WTC11 (cell line): Measurements from ENCODE around the gene MRPL27.

ENCODE experiments used
- CBFB ChIP-seq: sonication (generic); formaldehyde crosslinking; IDR thresholded peaks from 2 replicates; pipeline ENCODE4 v1.8.1; 2022; ENCODE audit warnings: mild to moderate bottlenecking, low read depth, missing genetic modification reagents
- FOXJ3 ChIP-seq: sonication (generic); formaldehyde crosslinking; IDR thresholded peaks from 2 replicates; pipeline ENCODE4 v1.9.0; 2021; ENCODE audit warnings: missing genetic modification reagents, mild to moderate bottlenecking, borderline replicate concordance
- JUN ChIP-seq: sonication (generic); formaldehyde crosslinking; IDR thresholded peaks from 2 replicates; pipeline ENCODE4 v1.8.0; 2023; ENCODE audit warnings: mild to moderate bottlenecking, missing genetic modification reagents
- MAX ChIP-seq: sonication (generic); formaldehyde crosslinking; IDR thresholded peaks from 2 replicates; pipeline ENCODE4 v1.8.0; 2022; ENCODE audit warnings: mild to moderate bottlenecking, missing genetic modification reagents
- NFYB ChIP-seq: sonication (generic); formaldehyde crosslinking; conservative IDR thresholded peaks from 2 replicates; pipeline ENCODE4 v1.8.0; 2022; ENCODE audit warnings: low read depth, missing genetic modification reagents
- NR2C2 ChIP-seq: sonication (generic); formaldehyde crosslinking; IDR thresholded peaks from 2 replicates; pipeline ENCODE4 v1.8.0; 2022; ENCODE audit warnings: mild to moderate bottlenecking, missing genetic modification reagents
- SP1 ChIP-seq: sonication (generic); formaldehyde crosslinking; conservative IDR thresholded peaks from 2 replicates; pipeline ENCODE4 v1.8.1; 2022; ENCODE audit warnings: missing genetic modification reagents
- TEAD4 ChIP-seq: sonication (generic); formaldehyde crosslinking; IDR thresholded peaks from 2 replicates; pipeline ENCODE4 v1.8.0; 2022; ENCODE audit warnings: mild to moderate bottlenecking, missing genetic modification reagents
- ZNF121 ChIP-seq: sonication (generic); formaldehyde crosslinking; IDR thresholded peaks from 2 replicates; pipeline ENCODE4 v1.8.0; 2023; ENCODE audit warnings: missing genetic modification reagents
- TF ChIP-seq, protein P1 (sequence below): sonication (generic); formaldehyde crosslinking; IDR thresholded peaks from 2 replicates; pipeline ENCODE4 v1.8.1; 2023; ENCODE audit warnings: mild to moderate bottlenecking, moderate library complexity, missing genetic modification reagents
- TF ChIP-seq, protein P2 (sequence below): sonication (generic); formaldehyde crosslinking; IDR thresholded peaks from 2 replicates; pipeline ENCODE4 v1.8.1; 2023; ENCODE audit warnings: mild to moderate bottlenecking, missing genetic modification reagents, moderate library complexity
- TF ChIP-seq, protein P3 (sequence below): fragments of 200-600 bp; IDR thresholded peaks from 2 replicates; pipeline ENCODE4 v1.8.0; 2022; ENCODE audit warnings: antibody characterized with exemption
- TF ChIP-seq, protein P4 (sequence below): sonication (generic); formaldehyde crosslinking; IDR thresholded peaks from 2 replicates; pipeline ENCODE4 v1.8.1; 2022; ENCODE audit warnings: low read depth, mild to moderate bottlenecking, moderate library complexity, missing genetic modification reagents, borderline replicate concordance

GRCh38 chr17:50325906-50326305, 47.1 kb downstream of the MRPL27 start:
- TF ChIP-seq CBFB (CRISPR knock-in tag) = no peak
- no peak for TF ChIP-seq JUN
- TF ChIP-seq, protein P1, sequence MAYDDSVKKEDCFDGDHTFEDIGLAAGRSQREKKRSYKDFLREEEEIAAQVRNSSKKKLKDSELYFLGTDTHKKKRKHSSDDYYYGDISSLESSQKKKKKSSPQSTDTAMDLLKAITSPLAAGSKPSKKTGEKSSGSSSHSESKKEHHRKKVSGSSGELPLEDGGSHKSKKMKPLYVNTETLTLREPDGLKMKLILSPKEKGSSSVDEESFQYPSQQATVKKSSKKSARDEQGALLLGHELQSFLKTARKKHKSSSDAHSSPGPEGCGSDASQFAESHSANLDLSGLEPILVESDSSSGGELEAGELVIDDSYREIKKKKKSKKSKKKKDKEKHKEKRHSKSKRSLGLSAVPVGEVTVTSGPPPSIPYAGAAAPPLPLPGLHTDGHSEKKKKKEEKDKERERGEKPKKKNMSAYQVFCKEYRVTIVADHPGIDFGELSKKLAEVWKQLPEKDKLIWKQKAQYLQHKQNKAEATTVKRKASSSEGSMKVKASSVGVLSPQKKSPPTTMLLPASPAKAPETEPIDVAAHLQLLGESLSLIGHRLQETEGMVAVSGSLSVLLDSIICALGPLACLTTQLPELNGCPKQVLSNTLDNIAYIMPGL (CRISPR knock-in tag) = no peak
- TF ChIP-seq NFYB (CRISPR knock-in tag) = no peak
- TF ChIP-seq, protein P2, sequence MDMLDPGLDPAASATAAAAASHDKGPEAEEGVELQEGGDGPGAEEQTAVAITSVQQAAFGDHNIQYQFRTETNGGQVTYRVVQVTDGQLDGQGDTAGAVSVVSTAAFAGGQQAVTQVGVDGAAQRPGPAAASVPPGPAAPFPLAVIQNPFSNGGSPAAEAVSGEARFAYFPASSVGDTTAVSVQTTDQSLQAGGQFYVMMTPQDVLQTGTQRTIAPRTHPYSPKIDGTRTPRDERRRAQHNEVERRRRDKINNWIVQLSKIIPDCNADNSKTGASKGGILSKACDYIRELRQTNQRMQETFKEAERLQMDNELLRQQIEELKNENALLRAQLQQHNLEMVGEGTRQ (CRISPR knock-in tag) = no peak
- no peak for TF ChIP-seq ZNF121 (CRISPR knock-in tag)
- no peak for TF ChIP-seq TEAD4 (CRISPR knock-in tag)
- TF ChIP-seq, protein P3, sequence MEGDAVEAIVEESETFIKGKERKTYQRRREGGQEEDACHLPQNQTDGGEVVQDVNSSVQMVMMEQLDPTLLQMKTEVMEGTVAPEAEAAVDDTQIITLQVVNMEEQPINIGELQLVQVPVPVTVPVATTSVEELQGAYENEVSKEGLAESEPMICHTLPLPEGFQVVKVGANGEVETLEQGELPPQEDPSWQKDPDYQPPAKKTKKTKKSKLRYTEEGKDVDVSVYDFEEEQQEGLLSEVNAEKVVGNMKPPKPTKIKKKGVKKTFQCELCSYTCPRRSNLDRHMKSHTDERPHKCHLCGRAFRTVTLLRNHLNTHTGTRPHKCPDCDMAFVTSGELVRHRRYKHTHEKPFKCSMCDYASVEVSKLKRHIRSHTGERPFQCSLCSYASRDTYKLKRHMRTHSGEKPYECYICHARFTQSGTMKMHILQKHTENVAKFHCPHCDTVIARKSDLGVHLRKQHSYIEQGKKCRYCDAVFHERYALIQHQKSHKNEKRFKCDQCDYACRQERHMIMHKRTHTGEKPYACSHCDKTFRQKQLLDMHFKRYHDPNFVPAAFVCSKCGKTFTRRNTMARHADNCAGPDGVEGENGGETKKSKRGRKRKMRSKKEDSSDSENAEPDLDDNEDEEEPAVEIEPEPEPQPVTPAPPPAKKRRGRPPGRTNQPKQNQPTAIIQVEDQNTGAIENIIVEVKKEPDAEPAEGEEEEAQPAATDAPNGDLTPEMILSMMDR = no peak
- TF ChIP-seq MAX (CRISPR knock-in tag) = no peak
- no peak for TF ChIP-seq FOXJ3 (CRISPR knock-in tag)
- no peak for TF ChIP-seq SP1 (CRISPR knock-in tag)
- no peak for TF ChIP-seq NR2C2
- TF ChIP-seq, protein P4, sequence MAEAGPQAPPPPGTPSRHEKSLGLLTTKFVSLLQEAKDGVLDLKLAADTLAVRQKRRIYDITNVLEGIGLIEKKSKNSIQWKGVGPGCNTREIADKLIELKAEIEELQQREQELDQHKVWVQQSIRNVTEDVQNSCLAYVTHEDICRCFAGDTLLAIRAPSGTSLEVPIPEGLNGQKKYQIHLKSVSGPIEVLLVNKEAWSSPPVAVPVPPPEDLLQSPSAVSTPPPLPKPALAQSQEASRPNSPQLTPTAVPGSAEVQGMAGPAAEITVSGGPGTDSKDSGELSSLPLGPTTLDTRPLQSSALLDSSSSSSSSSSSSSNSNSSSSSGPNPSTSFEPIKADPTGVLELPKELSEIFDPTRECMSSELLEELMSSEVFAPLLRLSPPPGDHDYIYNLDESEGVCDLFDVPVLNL (CRISPR knock-in tag) = no peak
